NT2/D1 (cell line): ENCODE data around the gene NVL.

Source experiments
- YY1 ChIP-seq: IDR thresholded peaks from 2 replicates; pipeline ENCODE4 v1.6.1; 2011; ENCODE audit not compliant: insufficient read length, insufficient read depth
- ZNF274 ChIP-seq: IDR thresholded peaks from 2 replicates; pipeline ENCODE4 v1.6.1; 2011; ENCODE audit warnings: mild to moderate bottlenecking, low read depth, low read length

GRCh38 chr1:224356685-224357625 lies 27.0 kb upstream of the NVL start, which contains the start of gene CNIH4:
- TF ChIP-seq YY1, result no peak
- TF ChIP-seq ZNF274, result no peak
